ENCODE measurements around the gene KIAA2012. TPM values are rescaled to one million over a fixed set of nuclear protein-coding genes. Genes with fewer than 3 reads are reported as not detected.

KIAA2012 gene
- total and polyA plus RNA-seq, 2 experiments from 2014 or later, result 0.24 TPM; not detected in 1

DNA sequence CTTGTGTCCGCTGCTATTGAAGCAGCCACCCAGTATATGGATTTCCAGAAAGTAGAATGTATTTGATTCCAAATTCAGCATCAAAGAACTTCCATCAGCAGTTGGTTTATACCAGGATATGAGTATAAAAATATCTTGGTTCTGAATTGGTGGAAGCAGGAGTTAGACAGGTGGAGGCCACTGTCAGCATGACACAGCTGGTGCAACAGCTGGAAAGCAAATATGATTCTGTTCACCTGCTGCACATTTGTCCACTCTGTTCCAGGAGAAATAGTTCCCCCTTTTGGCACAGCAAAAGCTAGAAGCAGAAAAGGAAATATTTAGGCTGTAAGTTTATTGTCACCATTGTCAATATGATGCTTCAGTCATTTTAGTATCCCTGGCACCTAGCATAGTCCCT lies 41.2 kb downstream of the KIAA2012 start:
- no peaks in the 10 kb centered on the region for H3K9me3 ChIP-seq (ENCODE audit: low read depth)
- no peaks in the 10 kb centered on the region for H3K36me3 ChIP-seq
- H3K4me3 ChIP-seq, result no peak overlapping the region
- no peak for DNase-seq (ENCODE audit: low read depth in 1 of 2, low spot score in 1 of 2)
- H3K4me1 ChIP-seq (ENCODE audit: low read depth), result no peaks in the 10 kb centered on the region
- H3K27me3 ChIP-seq, result no peaks in the 10 kb centered on the region
- TF ChIP-seq, protein P1, sequence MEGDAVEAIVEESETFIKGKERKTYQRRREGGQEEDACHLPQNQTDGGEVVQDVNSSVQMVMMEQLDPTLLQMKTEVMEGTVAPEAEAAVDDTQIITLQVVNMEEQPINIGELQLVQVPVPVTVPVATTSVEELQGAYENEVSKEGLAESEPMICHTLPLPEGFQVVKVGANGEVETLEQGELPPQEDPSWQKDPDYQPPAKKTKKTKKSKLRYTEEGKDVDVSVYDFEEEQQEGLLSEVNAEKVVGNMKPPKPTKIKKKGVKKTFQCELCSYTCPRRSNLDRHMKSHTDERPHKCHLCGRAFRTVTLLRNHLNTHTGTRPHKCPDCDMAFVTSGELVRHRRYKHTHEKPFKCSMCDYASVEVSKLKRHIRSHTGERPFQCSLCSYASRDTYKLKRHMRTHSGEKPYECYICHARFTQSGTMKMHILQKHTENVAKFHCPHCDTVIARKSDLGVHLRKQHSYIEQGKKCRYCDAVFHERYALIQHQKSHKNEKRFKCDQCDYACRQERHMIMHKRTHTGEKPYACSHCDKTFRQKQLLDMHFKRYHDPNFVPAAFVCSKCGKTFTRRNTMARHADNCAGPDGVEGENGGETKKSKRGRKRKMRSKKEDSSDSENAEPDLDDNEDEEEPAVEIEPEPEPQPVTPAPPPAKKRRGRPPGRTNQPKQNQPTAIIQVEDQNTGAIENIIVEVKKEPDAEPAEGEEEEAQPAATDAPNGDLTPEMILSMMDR (IDR thresholded peaks at IDR 0.05; ENCODE audit: low read depth, low read length), result no peak
- H3K27ac ChIP-seq, result no peak overlapping the region

DNA sequence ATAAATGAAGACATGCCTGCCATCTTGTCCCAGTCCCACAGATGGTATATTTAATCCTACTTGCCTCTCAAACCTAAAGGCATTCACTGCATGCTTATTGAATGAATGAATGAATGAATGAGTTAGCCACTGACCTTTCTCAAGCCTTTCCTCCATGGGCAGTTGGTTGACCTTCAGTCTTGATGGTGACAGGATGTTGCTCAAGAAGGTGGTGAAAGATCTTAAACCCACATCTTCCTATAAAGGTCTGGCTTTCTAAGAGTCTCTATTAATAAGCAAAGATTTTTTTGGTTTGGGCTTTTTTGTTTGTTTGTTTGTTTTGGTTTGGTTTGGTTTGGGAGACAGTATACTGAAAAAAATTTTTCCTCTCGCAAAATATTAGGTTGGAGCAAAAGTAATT lies 41.7 kb downstream of the KIAA2012 start:
- no peak for DNase-seq (ENCODE audit: low read depth in 1 of 2, low spot score in 1 of 2)
- TF ChIP-seq, protein P1 (IDR thresholded peaks at IDR 0.05; ENCODE audit: low read depth, low read length), result no peak
- Histone ChIP-seq H3K36me3 (no peaks in the 10 kb centered on the region), H3K9me3 (ENCODE audit: low read depth) (no peaks in the 10 kb centered on the region), H3K27ac (no peak overlapping the region), H3K4me3 (no peak overlapping the region), H3K4me1 (ENCODE audit: low read depth) (no peaks in the 10 kb centered on the region), H3K27me3 (no peaks in the 10 kb centered on the region)

DNA sequence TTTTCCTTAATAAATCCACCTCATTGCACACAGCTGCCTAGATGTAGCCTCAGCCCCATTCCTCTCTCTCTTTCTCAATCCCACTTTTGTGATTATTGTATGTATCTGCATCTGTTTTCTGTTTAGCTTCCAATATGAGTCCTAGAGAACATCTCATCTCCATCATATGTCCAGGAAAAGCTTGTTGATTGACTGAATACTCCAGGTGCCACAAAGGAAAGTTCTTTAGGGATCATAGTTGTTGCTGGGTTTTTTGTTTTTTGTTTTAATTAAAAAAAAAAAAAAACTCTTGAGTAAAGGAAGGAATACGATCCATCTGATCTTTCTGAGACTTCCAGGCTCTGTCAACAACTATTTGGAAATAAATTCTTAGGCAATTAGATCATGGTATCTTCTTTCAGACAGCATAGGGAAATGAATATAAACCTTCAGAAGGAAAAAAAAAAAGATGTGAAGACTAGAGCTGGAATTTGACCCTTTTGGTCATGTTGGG lies 42.5 kb downstream of the KIAA2012 start:
- TF ChIP-seq, protein P1 (IDR thresholded peaks at IDR 0.05; ENCODE audit: low read depth, low read length), result no peak
- Histone ChIP-seq H3K4me1 (ENCODE audit: low read depth) (no peaks in the 10 kb centered on the region), H3K36me3 (no peaks in the 10 kb centered on the region), H3K4me3 (no peak overlapping the region), H3K9me3 (ENCODE audit: low read depth) (no peaks in the 10 kb centered on the region), H3K27ac (no peak overlapping the region), H3K27me3 (no peaks in the 10 kb centered on the region)
- DNase-seq (ENCODE audit: low read depth in 1 of 2, low spot score in 1 of 2), result peak in 1 of 2 donors; percentile 65

DNA sequence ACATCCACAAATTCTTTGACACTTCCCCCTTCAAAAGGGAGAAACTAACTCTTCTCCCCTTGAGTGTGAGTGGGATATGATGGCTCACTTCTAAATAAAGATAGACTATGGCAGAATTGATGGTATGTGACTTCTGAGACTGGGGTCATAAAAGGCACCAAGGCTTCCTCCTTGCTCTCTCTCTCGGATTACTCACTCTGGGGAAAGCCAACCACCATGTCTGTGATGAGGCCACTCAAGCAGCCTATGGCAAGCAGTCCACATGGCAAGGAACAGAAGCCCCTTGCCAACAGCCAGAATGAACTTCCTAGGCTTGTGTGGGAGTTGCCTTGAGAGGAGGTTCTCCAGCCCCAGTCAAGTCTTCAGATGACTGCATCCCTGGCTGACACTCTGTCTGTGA lies 43.6 kb downstream of the KIAA2012 start:
- H3K9me3 ChIP-seq (ENCODE audit: low read depth), result no peaks in the 10 kb centered on the region
- H3K27me3 ChIP-seq, result no peaks in the 10 kb centered on the region
- no peak for DNase-seq (ENCODE audit: low read depth in 1 of 2, low spot score in 1 of 2)
- no peaks in the 10 kb centered on the region for H3K36me3 ChIP-seq
- H3K4me3 ChIP-seq, result no peak overlapping the region
- no peak overlapping the region for H3K27ac ChIP-seq
- TF ChIP-seq, protein P1 (IDR thresholded peaks at IDR 0.05; ENCODE audit: low read depth, low read length), result no peak
- no peaks in the 10 kb centered on the region for H3K4me1 ChIP-seq (ENCODE audit: low read depth)

DNA sequence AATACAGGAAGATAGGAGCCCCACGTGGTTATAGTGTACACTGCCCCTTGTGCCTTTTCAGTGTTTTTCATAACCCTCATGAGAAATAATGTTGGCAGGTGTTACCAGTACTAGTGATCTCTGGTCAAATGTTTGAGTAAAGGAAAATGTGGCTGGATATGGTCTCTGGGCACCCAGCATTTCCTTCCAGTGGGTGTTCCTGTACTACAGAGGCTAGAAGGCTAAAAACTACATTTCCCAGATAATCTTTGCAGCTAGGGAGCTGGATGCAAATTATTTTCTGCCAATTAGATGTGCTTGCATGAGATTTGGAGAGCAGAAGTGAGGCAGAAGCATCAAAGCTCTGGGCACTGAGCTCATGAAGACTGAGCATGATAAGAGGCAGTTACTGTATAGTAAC lies 45.1 kb downstream of the KIAA2012 start:
- TF ChIP-seq, protein P1 (IDR thresholded peaks at IDR 0.05; ENCODE audit: low read depth, low read length), result no peak
- H3K9me3 ChIP-seq (ENCODE audit: low read depth), result no peaks in the 10 kb centered on the region
- no peak overlapping the region for H3K4me3 ChIP-seq
- no peaks in the 10 kb centered on the region for H3K27me3 ChIP-seq
- no peaks in the 10 kb centered on the region for H3K36me3 ChIP-seq
- H3K27ac ChIP-seq, result no peak overlapping the region
- H3K4me1 ChIP-seq (ENCODE audit: low read depth), result no peaks in the 10 kb centered on the region
- no peak for DNase-seq (ENCODE audit: low read depth in 1 of 2, low spot score in 1 of 2)

DNA sequence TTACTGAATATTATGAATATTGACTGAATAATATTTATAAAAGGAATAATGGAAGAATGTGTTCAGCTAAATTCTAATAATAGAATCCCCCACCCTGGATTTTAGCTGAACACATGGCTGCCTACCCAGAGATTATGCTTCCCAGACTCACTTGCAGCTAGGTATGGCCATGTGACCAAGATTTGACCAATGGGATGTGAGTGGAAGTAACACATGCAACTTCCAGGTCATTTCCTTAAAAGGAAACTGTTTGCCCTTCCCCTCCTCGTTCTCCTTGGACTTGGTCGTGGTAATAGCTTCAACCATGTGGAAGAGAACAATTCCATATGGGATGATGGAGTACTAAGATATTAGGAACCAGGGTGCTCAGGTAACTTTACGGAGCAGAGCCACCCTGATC lies 47.8 kb downstream of the KIAA2012 start:
- DNase-seq (ENCODE audit: low read depth in 1 of 2, low spot score in 1 of 2), result no peak
- TF ChIP-seq, protein P1 (IDR thresholded peaks at IDR 0.05; ENCODE audit: low read depth, low read length), result no peak
- Histone ChIP-seq H3K4me3 (no peak overlapping the region), H3K27ac (no peak overlapping the region), H3K27me3 (no peaks in the 10 kb centered on the region), H3K9me3 (ENCODE audit: low read depth) (no peaks in the 10 kb centered on the region), H3K36me3 (no peaks in the 10 kb centered on the region), H3K4me1 (ENCODE audit: low read depth) (no peaks in the 10 kb centered on the region)

All from cardiac muscle cell (in vitro differentiated cells and primary cell).